GM23338 (cell line): ENCODE measurements around the gene PKD1. TPM values are rescaled to one million over a fixed set of nuclear protein-coding genes. Genes with fewer than 3 reads are reported as not detected.

ENCODE experiments used
- CREB1 ChIP-seq: fragments of 250-450 bp; sonication (Bioruptor Pico); IDR thresholded peaks from 2 replicates; pipeline ENCODE4 v1.5.0; 2020; ENCODE audit warnings: low read depth, mild to moderate bottlenecking, moderate library complexity
- NANOG ChIP-seq: IDR thresholded peaks from 2 replicates; pipeline ENCODE4 v1.6.1; 2016; ENCODE audit warnings: antibody characterized with exemption, borderline replicate concordance
- POLR2AphosphoS5 ChIP-seq: IDR thresholded peaks from 2 replicates; pipeline ENCODE4 v1.6.1; 2016; ENCODE audit warnings: antibody characterized with exemption, low read depth
- ZNF331 ChIP-seq: fragments of 250-450 bp; sonication (Bioruptor Pico); IDR thresholded peaks from 2 replicates; pipeline ENCODE4 v1.5.0; 2020; ENCODE audit warnings: low read depth, mild to moderate bottlenecking, moderate library complexity
- polyA plus RNA-seq: library from polyadenylated mRNA; unstranded; fragments of >200 nt; fragmentation: Nextera tagmentation; extraction: Ambion mirVana; gene quantifications from 2 replicates; pipeline ENCODE4 v1.2.1, GENCODE V29; 2016
- total RNA-seq: library from RNA; depleted of rRNA; stranded (reverse); fragments of >200 nt; shearing (Covaris generic); gene quantifications from 2 replicates; pipeline ENCODE4 v1.2.3, GENCODE V29; 2014
- TF ChIP-seq, protein P1 (sequence below): fragments of 250-450 bp; sonication (Bioruptor Pico); IDR thresholded peaks from 2 replicates; pipeline ENCODE4 v1.5.0; 2020; ENCODE audit warnings: mild to moderate bottlenecking, moderate library complexity
- TF ChIP-seq, protein P2 (sequence below): IDR thresholded peaks from 2 replicates; pipeline ENCODE4 v1.6.1; 2016; ENCODE audit warnings: antibody characterized with exemption
- TF ChIP-seq, protein P3 (sequence below), 2 experiments: fragments of 200-600 bp in 1 of 2; sonication (generic) in 1 of 2; conservative IDR thresholded peaks; 2 replicates each; pipeline versions ENCODE4 v1.5.1 to v1.6.1; 2016 to 2017; ENCODE audit warnings: antibody characterized with exemption in 2 of 2, low read depth in 2 of 2, mild to moderate bottlenecking in 2 of 2, moderate library complexity in 1 of 2

PKD1 gene
- total and polyA plus RNA-seq, 2 experiments from 2014 or later = 21.1 to 107 TPM

DNA sequence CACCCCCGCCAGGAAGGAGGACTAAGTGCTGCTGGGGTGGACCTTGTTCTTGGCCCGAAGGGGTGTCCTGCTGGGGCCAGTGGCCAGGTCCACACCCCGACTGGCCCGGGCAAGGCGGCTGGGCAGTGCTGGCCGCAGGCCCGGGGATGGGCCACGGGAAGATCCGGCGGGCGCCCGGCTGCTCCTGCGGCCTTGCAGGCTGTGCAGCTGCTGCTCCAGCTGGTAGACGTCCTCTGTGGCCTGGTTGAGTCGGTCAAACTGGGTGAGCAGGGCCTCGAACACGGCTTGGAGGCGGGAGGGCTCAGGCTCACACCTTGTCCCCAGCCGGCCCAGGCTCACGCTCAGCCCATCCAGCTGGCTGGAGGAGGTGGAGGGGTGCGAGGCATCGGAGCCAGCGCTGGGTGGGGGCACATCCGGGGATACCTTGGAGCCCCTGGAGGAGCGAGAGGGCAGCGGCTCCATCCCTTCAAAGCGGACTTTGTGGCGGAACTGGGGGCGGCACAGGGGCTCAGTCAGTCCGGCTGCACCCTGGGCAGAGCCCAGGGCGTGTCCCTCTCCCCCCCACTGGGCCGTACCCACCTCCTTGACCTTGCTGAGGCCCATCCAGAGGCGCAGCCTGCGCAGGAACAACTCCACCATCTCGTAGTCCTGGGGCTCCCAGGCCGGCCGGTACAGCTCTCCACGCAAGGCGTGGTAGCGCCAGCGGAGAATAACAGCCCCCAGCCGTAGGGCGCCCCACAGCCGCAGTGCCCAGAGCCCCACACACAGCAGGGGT lies 45.8 kb downstream of the PKD1 start (continued):
- TF ChIP-seq, protein P1, sequence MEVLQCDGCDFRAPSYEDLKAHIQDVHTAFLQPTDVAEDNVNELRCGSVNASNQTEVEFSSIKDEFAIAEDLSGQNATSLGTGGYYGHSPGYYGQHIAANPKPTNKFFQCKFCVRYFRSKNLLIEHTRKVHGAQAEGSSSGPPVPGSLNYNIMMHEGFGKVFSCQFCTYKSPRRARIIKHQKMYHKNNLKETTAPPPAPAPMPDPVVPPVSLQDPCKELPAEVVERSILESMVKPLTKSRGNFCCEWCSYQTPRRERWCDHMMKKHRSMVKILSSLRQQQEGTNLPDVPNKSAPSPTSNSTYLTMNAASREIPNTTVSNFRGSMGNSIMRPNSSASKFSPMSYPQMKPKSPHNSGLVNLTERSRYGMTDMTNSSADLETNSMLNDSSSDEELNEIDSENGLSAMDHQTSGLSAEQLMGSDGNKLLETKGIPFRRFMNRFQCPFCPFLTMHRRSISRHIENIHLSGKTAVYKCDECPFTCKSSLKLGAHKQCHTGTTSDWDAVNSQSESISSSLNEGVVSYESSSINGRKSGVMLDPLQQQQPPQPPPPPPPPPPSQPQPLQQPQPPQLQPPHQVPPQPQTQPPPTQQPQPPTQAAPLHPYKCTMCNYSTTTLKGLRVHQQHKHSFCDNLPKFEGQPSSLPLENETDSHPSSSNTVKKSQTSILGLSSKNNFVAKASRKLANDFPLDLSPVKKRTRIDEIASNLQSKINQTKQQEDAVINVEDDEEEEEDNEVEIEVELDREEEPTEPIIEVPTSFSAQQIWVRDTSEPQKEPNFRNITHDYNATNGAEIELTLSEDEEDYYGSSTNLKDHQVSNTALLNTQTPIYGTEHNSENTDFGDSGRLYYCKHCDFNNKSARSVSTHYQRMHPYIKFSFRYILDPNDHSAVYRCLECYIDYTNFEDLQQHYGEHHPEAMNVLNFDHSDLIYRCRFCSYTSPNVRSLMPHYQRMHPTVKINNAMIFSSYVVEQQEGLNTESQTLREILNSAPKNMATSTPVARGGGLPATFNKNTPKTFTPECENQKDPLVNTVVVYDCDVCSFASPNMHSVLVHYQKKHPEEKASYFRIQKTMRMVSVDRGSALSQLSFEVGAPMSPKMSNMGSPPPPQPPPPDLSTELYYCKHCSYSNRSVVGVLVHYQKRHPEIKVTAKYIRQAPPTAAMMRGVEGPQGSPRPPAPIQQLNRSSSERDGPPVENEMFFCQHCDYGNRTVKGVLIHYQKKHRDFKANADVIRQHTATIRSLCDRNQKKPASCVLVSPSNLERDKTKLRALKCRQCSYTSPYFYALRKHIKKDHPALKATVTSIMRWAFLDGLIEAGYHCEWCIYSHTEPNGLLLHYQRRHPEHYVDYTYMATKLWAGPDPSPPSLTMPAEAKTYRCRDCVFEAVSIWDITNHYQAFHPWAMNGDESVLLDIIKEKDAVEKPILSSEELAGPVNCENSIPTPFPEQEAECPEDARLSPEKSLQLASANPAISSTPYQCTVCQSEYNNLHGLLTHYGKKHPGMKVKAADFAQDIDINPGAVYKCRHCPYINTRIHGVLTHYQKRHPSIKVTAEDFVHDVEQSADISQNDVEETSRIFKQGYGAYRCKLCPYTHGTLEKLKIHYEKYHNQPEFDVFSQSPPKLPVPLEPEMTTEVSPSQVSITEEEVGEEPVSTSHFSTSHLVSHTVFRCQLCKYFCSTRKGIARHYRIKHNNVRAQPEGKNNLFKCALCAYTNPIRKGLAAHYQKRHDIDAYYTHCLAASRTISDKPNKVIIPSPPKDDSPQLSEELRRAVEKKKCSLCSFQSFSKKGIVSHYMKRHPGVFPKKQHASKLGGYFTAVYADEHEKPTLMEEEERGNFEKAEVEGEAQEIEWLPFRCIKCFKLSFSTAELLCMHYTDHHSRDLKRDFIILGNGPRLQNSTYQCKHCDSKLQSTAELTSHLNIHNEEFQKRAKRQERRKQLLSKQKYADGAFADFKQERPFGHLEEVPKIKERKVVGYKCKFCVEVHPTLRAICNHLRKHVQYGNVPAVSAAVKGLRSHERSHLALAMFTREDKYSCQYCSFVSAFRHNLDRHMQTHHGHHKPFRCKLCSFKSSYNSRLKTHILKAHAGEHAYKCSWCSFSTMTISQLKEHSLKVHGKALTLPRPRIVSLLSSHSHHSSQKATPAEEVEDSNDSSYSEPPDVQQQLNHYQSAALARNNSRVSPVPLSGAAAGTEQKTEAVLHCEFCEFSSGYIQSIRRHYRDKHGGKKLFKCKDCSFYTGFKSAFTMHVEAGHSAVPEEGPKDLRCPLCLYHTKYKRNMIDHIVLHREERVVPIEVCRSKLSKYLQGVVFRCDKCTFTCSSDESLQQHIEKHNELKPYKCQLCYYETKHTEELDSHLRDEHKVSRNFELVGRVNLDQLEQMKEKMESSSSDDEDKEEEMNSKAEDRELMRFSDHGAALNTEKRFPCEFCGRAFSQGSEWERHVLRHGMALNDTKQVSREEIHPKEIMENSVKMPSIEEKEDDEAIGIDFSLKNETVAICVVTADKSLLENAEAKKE (CRISPR knock-in tag) = no peak
- TF ChIP-seq NANOG (no peak), POLR2AphosphoS5 (no peak), CREB1 (CRISPR knock-in tag) (no peak), ZNF331 (CRISPR knock-in tag) (no peak)
- TF ChIP-seq, protein P2, sequence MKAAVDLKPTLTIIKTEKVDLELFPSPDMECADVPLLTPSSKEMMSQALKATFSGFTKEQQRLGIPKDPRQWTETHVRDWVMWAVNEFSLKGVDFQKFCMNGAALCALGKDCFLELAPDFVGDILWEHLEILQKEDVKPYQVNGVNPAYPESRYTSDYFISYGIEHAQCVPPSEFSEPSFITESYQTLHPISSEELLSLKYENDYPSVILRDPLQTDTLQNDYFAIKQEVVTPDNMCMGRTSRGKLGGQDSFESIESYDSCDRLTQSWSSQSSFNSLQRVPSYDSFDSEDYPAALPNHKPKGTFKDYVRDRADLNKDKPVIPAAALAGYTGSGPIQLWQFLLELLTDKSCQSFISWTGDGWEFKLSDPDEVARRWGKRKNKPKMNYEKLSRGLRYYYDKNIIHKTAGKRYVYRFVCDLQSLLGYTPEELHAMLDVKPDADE = no peak
- TF ChIP-seq, protein P3, sequence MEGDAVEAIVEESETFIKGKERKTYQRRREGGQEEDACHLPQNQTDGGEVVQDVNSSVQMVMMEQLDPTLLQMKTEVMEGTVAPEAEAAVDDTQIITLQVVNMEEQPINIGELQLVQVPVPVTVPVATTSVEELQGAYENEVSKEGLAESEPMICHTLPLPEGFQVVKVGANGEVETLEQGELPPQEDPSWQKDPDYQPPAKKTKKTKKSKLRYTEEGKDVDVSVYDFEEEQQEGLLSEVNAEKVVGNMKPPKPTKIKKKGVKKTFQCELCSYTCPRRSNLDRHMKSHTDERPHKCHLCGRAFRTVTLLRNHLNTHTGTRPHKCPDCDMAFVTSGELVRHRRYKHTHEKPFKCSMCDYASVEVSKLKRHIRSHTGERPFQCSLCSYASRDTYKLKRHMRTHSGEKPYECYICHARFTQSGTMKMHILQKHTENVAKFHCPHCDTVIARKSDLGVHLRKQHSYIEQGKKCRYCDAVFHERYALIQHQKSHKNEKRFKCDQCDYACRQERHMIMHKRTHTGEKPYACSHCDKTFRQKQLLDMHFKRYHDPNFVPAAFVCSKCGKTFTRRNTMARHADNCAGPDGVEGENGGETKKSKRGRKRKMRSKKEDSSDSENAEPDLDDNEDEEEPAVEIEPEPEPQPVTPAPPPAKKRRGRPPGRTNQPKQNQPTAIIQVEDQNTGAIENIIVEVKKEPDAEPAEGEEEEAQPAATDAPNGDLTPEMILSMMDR (conservative IDR thresholded peaks at IDR 0.05; ENCODE audit: low read depth in 2 of 2) = no peak
